ENCODE results near the gene R3HDML. TPM values are rescaled to one million over a fixed set of nuclear protein-coding genes. Genes with fewer than 3 reads are reported as not detected.

R3HDML gene
- total and polyA plus RNA-seq, 9 of the 15 experiments (the other 6 are each of a cell fraction or from before 2014, with no cell fraction given) = not detected

GRCh38 chr20:44393608-44394451 is 57.0 kb downstream of the R3HDML start:
- H3K27me3 ChIP-seq (ENCODE audit: control insufficient read depth in 2 of 2, insufficient read depth in 2 of 2, low read length in 2 of 2) = peaks cover 2 to 24% of the 10 kb centered on the region in 2 experiments; a peak in 2 of 5 replicates
- H3K36me3 ChIP-seq (ENCODE audit: control insufficient read depth, insufficient read depth, low read length) = no peaks in the 10 kb centered on the region
- H3K4me3 ChIP-seq = no peak overlapping the region
- H3K9ac ChIP-seq (ENCODE audit: insufficient read depth in 1 of 2, low read depth in 2 of 2, low read length in 2 of 2) = no peak overlapping the region; a peak in 1 of 4 replicates
- H3K79me2 ChIP-seq (ENCODE audit: control insufficient read depth, insufficient read depth, low read length) = no peaks in the 10 kb centered on the region
- peak overlapping the region; percentile 53; the same call in 1 of the 2 replicates for H2AFZ ChIP-seq (ENCODE audit: low read depth, low read length)
- no peaks in the 10 kb centered on the region for H4K20me1 ChIP-seq (replicated peaks; ENCODE audit: control insufficient read depth, insufficient read depth, low read length)
- ATAC-seq = no peak; the same call in 2 of the 3 replicates
- FAIRE-seq = no peak
- H3K27ac ChIP-seq (ENCODE audit: extremely low read depth, low read depth, low read length) = no peak overlapping the region
- no peaks in the 10 kb centered on the region for H3K9me3 ChIP-seq (replicated peaks; ENCODE audit: control insufficient read depth, insufficient read depth, low read depth, low read length)
- 0 out of 4 replicates have a peak, but pooled peaks of 1 of the 2 experiments have one; percentile 15 for TF ChIP-seq KDM1A (IDR thresholded peaks at IDR 0.05)
- TF ChIP-seq BCOR (IDR thresholded peaks at IDR 0.05) = 0 out of 2 replicates have a peak, but pooled peaks have one; percentile 39
- no peak for TF ChIP-seq RBM15 (IDR thresholded peaks at IDR 0.05; ENCODE audit: insufficient read depth, low read length)
- peak; percentile 81 for TF ChIP-seq ZNF121 (CRISPR knock-in tag; conservative IDR thresholded peaks at IDR 0.05)
- ChIA-PET POLR2A (interaction anchor here (0.7 to 1.6 kb wide), 3 partner anchors 13 to 61 kb away, joined by 3 to 6 read pairs (median 3); no protein-coding TSS in a partner anchor), CTCF (ENCODE audit: low intra/inter-chr PET ratio) (no interaction called here)
- DNase-seq (ENCODE audit: extremely low read depth in 1 of 4, low spot score in 3 of 4) = no peak
- 36% methylated on average over 7 of the region's 9 CpGs for WGBS (ENCODE audit: insufficient coverage, low coverage, missing lambda C conversion rate)
- peaks cover 19 to 28% of the 10 kb centered on the region in 2 experiments for H3K4me1 ChIP-seq (replicated peaks in 1 of 2; ENCODE audit: control insufficient read depth in 2 of 2, insufficient read depth in 2 of 2, low read length in 2 of 2)
- no peaks in the 10 kb centered on the region for H3K9me1 ChIP-seq (ENCODE audit: control insufficient read depth, insufficient read depth, low read length)
- in situ Hi-C loops (cut with MboI) (no loop called here), intact Hi-C loops (cut with micrococcal nuclease) (no loop called here)
- no TSS peak for BruUV-seq (replicated peaks)
- peak overlapping the region; percentile 29; the same call in 1 of the 2 replicates for H3K4me2 ChIP-seq (ENCODE audit: insufficient read depth, low read length)

- FAIRE-seq (no peak), DNase-seq (ENCODE audit: extremely low read depth in 1 of 4, low spot score in 3 of 4) (no peak), ATAC-seq (peak; percentile 77; the same call in 2 of the 3 replicates)
- H3K36me3 ChIP-seq (ENCODE audit: control insufficient read depth, insufficient read depth, low read length) = no peaks in the 10 kb centered on the region
- H3K4me3 ChIP-seq = no peak overlapping the region
- H3K4me2 ChIP-seq (ENCODE audit: insufficient read depth, low read length) = peak overlapping the region; percentile 29; the same call in 1 of the 2 replicates
- intact Hi-C loops (cut with micrococcal nuclease) = no loop called here
- 0% methylated on average over 2 of the region's 2 CpGs for WGBS (ENCODE audit: insufficient coverage, low coverage, missing lambda C conversion rate)
- no TSS peak for BruUV-seq (replicated peaks)
- ChIA-PET CTCF (ENCODE audit: low intra/inter-chr PET ratio) (no interaction called here), POLR2A (interaction anchor here (0.6 to 1.6 kb wide), 3 partner anchors 43 to 667 kb away, joined by 3 to 6 read pairs (median 4); no protein-coding TSS in a partner anchor)
- no peaks in the 10 kb centered on the region for H3K9me3 ChIP-seq (replicated peaks; ENCODE audit: control insufficient read depth, insufficient read depth, low read depth, low read length)
- no peak overlapping the region for H3K27ac ChIP-seq (ENCODE audit: extremely low read depth, low read depth, low read length)
- H3K27me3 ChIP-seq (ENCODE audit: control insufficient read depth in 2 of 2, insufficient read depth in 2 of 2, low read length in 2 of 2) = peaks cover 0 to 18% of the 10 kb centered on the region in 2 experiments; a peak in 2 of 5 replicates
- H3K4me1 ChIP-seq (replicated peaks in 1 of 2; ENCODE audit: control insufficient read depth in 2 of 2, insufficient read depth in 2 of 2, low read length in 2 of 2) = peaks cover 19 to 28% of the 10 kb centered on the region in 2 experiments
- H3K9me1 ChIP-seq (ENCODE audit: control insufficient read depth, insufficient read depth, low read length) = no peaks in the 10 kb centered on the region
- in situ Hi-C loops (cut with MboI) = no loop called here
- no peaks in the 10 kb centered on the region for H4K20me1 ChIP-seq (replicated peaks; ENCODE audit: control insufficient read depth, insufficient read depth, low read length)
- H2AFZ ChIP-seq (ENCODE audit: low read depth, low read length) = 0 out of 2 replicates have a peak overlapping the region, but pooled peaks have one; percentile 53
- TF ChIP-seq ZNF212 (CRISPR knock-in tag; IDR thresholded peaks at IDR 0.05) = no peak
- TF ChIP-seq ZNF717 (CRISPR knock-in tag; IDR thresholded peaks at IDR 0.05) = no peak
- TF ChIP-seq ZNF76 (CRISPR knock-in tag; IDR thresholded peaks at IDR 0.05; ENCODE audit: borderline replicate concordance) = no peak
- TF ChIP-seq PYGO2 (tag; IDR thresholded peaks at IDR 0.05) = no peak
- no peak for TF ChIP-seq ZNF165 (CRISPR knock-in tag; IDR thresholded peaks at IDR 0.05; ENCODE audit: borderline replicate concordance)
- no peak for TF ChIP-seq FOXO4 (CRISPR knock-in tag; IDR thresholded peaks at IDR 0.05)
- H3K79me2 ChIP-seq (ENCODE audit: control insufficient read depth, insufficient read depth, low read length) = no peaks in the 10 kb centered on the region
- H3K9ac ChIP-seq (ENCODE audit: insufficient read depth in 1 of 2, low read depth in 2 of 2, low read length in 2 of 2) = peak overlapping the region in 1 of 2 experiments; percentile 70; a peak in 1 of 4 replicates
Observed at GRCh38 chr20:44394452-44394701, 57.5 kb downstream of the R3HDML start.

Measured in K562 (cell line).